ENCODE data around the gene ZCCHC14. TPM values are rescaled to one million over a fixed set of nuclear protein-coding genes. Genes with fewer than 3 reads are reported as not detected.
A peak's percentile ranks its signal among the peaks of the same experiment; 100 is the strongest.

The ZCCHC14 gene
- total and polyA plus RNA-seq, 2 of the 13 experiments (the other 11 are each of a cell fraction or from before 2014, with no cell fraction given), result 12.4 to 12.5 TPM

DNA sequence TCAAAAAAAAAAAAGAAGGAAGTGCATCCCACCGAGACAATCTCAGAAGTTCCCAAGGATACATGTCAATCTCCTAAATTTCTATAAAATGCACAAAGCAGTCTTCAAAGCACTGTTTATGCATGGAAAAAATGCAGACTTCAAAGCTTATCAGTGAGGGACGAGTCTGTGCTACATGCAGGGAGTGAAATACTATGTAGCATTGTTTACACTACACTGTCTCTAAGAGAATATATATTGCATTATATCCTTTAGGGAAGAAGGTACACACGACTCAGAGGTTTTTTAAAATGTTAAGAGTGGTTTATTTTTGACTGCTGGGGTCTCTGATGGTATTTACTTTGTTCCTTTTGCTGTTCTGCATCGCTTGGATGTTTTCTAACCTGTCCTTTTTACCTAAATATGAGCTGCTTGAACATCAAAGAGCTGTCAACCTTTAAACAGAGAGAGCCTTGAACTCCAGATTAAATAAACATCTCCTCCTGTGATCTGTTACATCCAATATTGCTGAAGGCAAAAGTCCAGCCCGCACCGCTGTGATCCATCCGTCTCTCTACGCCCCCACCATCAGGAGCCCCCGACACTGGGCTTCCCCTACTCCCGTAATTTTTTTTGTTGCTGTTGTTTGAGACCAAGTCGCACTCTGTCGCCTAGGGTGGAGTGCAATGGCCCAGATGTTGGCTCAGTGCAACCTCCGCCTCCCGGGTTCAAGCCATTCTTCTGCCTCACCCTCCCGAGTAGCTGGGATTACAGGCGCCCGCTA, 110.6 kb downstream of the ZCCHC14 start (continued):
- TF ChIP-seq, protein P1, sequence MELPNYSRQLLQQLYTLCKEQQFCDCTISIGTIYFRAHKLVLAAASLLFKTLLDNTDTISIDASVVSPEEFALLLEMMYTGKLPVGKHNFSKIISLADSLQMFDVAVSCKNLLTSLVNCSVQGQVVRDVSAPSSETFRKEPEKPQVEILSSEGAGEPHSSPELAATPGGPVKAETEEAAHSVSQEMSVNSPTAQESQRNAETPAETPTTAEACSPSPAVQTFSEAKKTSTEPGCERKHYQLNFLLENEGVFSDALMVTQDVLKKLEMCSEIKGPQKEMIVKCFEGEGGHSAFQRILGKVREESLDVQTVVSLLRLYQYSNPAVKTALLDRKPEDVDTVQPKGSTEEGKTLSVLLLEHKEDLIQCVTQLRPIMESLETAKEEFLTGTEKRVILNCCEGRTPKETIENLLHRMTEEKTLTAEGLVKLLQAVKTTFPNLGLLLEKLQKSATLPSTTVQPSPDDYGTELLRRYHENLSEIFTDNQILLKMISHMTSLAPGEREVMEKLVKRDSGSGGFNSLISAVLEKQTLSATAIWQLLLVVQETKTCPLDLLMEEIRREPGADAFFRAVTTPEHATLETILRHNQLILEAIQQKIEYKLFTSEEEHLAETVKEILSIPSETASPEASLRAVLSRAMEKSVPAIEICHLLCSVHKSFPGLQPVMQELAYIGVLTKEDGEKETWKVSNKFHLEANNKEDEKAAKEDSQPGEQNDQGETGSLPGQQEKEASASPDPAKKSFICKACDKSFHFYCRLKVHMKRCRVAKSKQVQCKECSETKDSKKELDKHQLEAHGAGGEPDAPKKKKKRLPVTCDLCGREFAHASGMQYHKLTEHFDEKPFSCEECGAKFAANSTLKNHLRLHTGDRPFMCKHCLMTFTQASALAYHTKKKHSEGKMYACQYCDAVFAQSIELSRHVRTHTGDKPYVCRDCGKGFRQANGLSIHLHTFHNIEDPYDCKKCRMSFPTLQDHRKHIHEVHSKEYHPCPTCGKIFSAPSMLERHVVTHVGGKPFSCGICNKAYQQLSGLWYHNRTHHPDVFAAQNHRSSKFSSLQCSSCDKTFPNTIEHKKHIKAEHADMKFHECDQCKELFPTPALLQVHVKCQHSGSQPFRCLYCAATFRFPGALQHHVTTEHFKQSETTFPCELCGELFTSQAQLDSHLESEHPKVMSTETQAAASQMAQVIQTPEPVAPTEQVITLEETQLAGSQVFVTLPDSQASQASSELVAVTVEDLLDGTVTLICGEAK (IDR thresholded peaks at IDR 0.05), result no peak
- TF ChIP-seq, protein P1 (CRISPR knock-in tag; IDR thresholded peaks at IDR 0.05), result no peak; the same call in none of the 2 replicates
- peak; percentile 89; the same call in 1 of the 2 replicates for TF ChIP-seq GZF1 (CRISPR knock-in tag; IDR thresholded peaks at IDR 0.05)
- peak; percentile 59; the same call in 1 of the 2 replicates for TF ChIP-seq ZNF552 (CRISPR knock-in tag; IDR thresholded peaks at IDR 0.05; ENCODE audit: borderline replicate concordance)
- no peak for TF ChIP-seq ZNF44 (CRISPR knock-in tag; IDR thresholded peaks at IDR 0.05)
- peak; percentile 69; the same call in 1 of the 2 replicates for TF ChIP-seq ZSCAN25 (CRISPR knock-in tag; IDR thresholded peaks at IDR 0.05)
- no peak for TF ChIP-seq MBNL3 (CRISPR knock-in tag; conservative IDR thresholded peaks at IDR 0.05)
- TF ChIP-seq GPBP1L1 (CRISPR knock-in tag; IDR thresholded peaks at IDR 0.05), result no peak
- peak; percentile 33; the same call in 1 of the 2 replicates for TF ChIP-seq HINFP (CRISPR knock-in tag; IDR thresholded peaks at IDR 0.05; ENCODE audit: low read depth)
- peak; percentile 71 for TF ChIP-seq ONECUT2 (CRISPR knock-in tag; IDR thresholded peaks at IDR 0.05)
- TF ChIP-seq NRL (CRISPR knock-in tag; IDR thresholded peaks at IDR 0.05; ENCODE audit: borderline replicate concordance), result no peak
- peak; percentile 63 for TF ChIP-seq SPEN (CRISPR knock-in tag; IDR thresholded peaks at IDR 0.05; ENCODE audit: low read depth)
- 0 out of 2 replicates have a peak, but pooled peaks have one; percentile 5 for TF ChIP-seq ZBTB2 (CRISPR knock-in tag; IDR thresholded peaks at IDR 0.05; ENCODE audit: low read depth)
- TF ChIP-seq TCF7 (IDR thresholded peaks at IDR 0.05; ENCODE audit: low read depth), result peak; percentile 100
- peak; percentile 97 for TF ChIP-seq ZBTB20 (CRISPR knock-in tag; IDR thresholded peaks at IDR 0.05; ENCODE audit: borderline replicate concordance, low read depth)

Data from HepG2 (cell line).